ENCODE measurements around the gene PRKAG2.

PRKAG2 gene

DNA sequence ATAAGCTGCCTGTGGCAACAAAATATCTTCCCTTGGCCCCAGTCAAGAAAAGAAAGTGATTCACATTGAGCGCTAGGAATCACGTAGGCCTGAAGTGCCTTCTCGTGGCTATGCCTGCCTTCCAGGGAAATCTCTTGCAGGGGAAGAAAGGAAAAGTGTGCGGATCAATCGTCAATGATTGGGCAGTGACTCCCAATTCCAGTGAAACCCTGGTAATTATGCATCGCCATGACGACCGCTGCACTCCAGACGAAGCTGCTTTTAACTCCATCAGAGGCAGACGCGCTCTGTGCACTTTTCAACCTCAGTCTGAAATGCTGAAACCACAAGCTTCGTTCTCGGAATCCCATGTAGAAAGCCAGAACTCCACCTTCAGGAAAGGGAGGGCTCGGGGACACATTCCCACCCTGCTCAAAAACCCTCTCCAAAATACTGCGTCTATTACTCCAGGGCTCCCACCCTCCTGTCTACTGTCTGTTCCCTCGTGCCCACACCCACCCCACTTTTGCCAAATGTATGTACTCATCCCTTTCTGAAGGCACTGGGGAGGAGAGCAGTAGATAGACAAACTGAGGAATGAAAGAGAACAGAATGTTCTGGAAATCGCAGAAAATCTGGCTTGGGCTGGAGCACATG is 24.2 kb upstream of the PRKAG2 start:
- DNase-seq (ENCODE audit: low spot score), result no peak

- no peak for DNase-seq (ENCODE audit: low spot score)
Observed at GRCh38 chr7:151900591-151900985, 23.7 kb upstream of the PRKAG2 start.

DNA sequence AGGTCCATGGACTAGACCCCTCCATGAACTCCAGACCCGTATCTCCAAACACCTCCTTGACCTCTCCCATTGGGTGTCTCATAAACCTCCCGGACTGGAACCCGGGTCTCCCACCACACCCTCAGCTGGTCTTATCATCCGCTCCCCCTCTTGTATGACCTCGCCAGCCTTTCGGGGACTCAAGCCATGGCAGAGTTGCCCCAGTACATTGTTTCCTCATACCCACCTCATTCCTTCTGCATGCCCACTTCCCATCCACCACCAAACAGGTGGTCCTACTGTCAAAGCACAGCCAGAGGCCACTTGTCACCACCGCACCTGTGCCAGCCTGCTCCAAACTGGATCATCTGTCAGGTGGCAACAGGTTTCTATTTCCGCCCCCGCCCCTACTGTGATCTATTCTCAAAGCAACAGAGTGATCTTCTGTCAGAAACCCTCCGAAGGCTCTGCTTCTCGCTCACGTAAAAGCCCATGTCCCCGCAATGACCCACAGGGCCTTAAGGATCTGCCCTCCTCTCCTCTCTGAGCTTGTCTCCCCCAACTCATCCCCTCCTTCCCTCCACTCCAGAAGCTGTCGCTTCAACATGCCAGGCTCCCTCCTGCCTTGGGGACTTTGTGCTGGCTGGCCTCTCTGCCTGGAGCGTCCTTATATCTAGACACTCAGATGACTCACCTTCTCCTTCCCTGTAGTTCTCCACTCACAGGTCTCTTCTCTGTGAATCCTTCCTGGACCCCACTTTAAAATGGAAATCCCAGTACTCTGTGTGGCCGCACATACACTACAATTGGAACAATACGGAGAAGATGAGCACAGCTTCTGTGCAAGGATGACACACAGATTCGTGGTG is 22.8 kb upstream of the PRKAG2 start:
- DNase-seq (ENCODE audit: low spot score), result no peak

DNA sequence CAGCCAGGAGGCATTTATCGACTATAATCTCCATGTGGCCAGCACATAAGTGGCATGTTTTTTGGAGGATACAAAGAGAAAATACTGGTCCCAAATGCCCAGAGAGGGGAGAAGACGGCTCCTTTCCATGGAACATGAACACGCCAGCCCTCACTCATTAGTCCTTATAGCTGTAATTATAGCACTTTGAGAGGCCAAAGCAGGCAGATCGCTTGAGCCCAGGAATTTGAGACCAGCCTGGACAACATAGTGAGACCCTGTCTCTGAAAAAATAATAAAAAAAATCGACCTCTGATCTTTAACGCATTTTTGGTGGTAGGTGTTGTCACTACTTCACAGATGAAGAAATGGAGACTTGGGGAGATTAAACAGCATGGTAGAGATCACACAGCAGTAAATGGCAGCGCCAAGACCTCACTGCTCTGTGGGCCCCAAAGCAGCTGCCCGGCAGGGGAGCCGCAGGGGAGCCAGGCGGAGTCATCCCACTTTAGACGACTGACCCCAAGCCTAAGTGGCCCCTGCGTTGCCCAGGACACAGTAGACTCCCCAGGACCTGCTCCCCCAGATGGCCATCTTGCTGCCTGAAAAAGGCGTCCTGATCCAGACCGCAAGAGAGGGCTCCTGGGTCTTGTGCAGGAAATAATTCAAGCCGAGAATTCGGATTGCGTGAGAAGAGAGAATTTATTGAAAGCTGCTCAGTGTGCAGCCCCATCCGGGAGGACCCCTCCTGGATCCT is 21.2 kb upstream of the PRKAG2 start:
- no peak for DNase-seq (ENCODE audit: low spot score)

- no peak for DNase-seq (ENCODE audit: low spot score)
Observed at GRCh38 chr7:151897161-151897731, 20.3 kb upstream of the PRKAG2 start.

DNA sequence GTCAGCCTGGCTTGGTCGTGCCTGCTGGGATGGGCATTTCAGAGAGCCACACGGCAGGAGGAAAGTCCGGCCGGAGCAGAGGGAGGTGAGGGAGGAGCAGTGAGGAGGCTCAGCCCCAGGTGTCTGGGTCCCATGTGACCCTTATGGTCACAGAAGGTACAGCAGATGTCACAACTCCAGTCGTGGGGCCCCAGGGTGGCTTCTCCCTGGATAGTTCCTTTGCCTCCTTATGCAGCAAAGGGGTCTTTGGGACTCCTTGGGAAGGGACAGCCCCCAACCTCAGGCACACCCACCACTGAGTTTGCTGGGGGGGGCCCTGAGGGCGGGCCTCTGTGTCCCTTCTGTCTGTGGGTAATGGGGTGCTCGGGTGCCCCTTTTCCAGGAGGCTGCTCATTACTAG is 19.6 kb upstream of the PRKAG2 start:
- DNase-seq (ENCODE audit: low spot score), result no peak

GRCh38 chr7:151896086-151896485 is 19.2 kb upstream of the PRKAG2 start:
- no peak for DNase-seq (ENCODE audit: low spot score)

- DNase-seq (ENCODE audit: low spot score), result no peak
Observed at GRCh38 chr7:151895631-151896031, 18.7 kb upstream of the PRKAG2 start.

DNA sequence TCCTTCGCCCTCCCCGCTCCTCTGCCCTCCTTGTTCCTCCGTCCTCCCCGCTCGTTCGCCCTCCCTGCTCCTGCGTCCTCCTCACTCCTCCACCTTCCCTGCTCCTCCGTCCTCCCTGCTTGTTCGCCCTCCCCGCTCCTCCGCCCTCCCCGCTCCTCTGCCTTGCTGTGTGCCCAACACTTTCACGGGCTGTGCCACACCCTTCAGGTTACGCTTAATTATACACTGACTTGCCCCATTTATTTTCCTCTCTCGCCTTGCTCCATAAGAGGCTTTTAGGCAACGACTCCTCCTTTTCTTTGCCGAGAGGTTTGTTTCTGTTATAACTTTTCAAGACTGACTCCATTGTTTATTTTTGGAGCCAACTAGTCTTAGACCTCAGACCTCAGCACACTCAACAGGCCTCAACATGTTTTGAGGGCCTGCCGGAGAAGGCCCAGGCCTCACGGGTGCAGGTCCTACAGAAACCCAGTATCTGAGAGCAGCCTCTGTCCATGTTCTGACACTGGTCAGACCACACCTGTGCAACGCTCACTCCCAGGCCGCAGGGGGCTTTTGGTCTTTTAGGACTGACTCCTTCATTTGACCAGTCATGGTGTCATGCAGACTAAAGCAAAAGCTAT is 18.2 kb upstream of the PRKAG2 start:
- no peak for DNase-seq (ENCODE audit: low spot score)

DNA sequence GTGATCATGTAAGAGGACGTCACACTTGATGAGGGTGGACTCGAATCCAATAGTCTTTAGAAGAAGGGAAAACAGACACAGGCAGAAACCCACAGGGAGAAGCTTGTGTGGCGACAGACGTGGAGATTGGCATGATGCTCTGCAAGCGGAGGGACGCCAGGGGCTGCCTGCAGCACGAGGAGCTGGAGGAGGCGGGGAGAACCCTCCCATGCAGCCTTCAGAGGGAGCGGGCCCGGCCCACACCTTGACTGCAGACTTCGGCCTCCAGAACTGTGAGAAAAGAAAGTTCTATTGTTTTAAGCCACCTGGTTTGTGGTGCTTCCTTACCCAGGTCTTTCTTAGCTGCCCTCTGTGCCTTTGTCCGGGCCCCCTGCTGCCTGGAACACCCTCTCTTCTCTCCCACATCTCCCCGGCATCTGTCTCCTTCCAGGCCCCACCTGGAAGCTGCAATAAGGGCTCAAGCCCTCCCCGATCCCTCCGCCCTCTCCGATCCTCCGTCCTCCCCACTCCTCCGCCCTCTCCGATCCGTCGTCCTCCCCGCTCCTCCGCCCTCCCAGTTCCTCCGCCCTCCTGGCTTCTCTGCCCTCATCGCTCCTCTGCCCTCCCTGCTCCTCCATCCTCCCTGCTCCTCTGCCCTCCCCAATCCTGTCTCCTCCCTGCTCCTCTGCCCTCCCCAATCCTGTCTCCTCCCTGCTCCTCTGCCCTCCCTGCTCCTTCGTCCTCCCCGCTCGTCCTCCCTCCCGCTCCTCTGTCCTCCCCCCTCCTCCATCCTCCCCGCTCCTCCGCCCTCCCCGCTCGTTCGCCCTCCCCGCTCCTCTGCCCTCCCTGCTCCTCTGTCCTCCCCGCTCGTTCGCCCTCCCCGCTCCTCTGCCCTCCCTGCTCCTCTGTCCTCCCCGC is 17.4 kb upstream of the PRKAG2 start:
- no peak for DNase-seq (ENCODE audit: low spot score)

- no peak for DNase-seq (ENCODE audit: low spot score)
Observed at GRCh38 chr7:151893405-151893923, 16.5 kb upstream of the PRKAG2 start.

- no peak for DNase-seq (ENCODE audit: low spot score)
Observed at GRCh38 chr7:151891753-151892152, 14.8 kb upstream of the PRKAG2 start.

DNA sequence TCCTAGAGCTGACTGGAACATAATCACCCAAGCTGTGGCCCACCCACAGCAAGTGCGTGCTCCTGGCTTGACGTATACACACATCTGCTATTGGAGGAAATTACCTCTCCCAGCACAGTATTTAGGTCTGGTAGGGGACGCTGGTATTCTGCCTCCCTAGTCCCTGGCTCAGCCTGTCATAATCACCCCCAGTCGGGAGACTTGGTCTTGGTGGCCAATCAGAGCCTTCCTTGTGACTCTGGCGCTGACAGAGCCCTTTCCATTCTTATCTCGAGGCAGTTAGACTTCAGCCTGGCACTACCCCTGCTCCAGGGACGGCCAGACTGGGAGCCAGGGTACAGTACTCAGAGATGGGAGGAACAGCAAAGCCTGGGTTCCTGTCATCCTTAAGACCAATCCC is 14.3 kb upstream of the PRKAG2 start:
- no peak for DNase-seq (ENCODE audit: low spot score)

- no peak for DNase-seq (ENCODE audit: low spot score)
Observed at GRCh38 chr7:151890355-151891004, 13.6 kb upstream of the PRKAG2 start.

GRCh38 chr7:151889406-151890354 is 12.8 kb upstream of the PRKAG2 start:
- no peak for DNase-seq (ENCODE audit: low spot score)

DNA sequence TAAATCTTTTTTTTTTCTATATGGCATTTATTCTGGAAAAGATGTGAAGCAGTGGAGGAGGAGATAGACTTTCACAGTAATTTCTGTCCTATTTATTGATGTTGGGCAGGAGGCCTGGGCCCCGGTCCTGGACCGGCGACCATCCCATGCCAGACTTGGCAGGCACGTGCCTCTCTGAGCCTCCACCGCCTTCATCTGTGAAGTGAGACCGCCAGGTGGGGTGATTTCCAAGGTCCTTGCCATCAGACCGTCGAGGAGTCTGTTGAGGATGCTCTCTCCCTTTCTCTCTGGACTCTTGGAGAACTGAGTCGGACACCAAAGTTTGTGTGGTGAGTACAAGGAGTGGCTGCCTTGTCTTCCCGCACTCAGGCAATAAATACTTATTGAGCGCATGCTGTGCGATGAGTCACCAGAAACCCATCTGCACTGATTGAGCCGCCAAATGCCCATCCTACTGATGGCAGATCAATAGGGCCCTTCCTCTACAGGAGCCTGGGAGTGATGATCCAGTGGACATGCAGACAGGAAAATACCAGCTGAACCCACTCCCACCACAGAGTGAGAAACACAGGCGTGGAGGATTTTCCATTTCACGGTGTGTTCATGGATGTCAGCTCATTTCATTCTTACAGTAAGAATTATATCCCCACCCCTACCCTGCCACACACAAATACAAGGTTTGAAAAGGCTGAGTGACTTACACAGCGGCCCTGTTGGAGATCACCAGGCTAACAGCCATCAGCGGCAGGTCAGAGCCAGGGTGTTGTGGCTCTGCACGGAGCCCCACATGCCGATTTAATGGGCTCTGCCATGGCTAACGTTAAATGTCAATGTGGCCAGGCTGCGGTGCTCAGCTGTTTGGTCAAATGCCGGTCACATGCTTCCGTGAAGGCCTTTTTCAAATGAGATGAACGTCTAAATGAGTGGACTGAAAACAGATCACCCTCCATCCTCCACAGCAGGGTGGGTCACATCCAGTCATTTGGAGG is 11.5 kb upstream of the PRKAG2 start:
- DNase-seq (ENCODE audit: low spot score), result no peak

DNA sequence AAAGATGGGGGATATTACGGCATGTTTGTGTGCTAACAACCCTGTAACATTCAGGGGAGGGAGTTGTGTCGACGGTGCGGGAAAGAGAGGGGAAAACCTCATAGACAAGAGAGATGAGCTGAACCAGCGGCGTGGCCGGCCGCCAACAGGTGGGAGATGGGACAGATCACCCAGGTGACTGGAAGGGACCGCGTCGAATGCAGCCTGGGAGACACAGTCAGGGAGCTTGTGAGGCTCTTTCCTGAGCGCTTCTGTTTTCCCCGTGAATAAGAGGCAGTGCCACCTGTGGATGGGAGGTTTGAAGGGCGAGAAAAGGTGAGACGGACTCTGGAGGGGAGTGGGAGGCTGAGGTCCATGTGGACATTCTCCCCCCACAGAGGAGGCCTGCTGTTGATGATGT is 9.9 kb upstream of the PRKAG2 start:
- DNase-seq (ENCODE audit: low spot score), result no peak

DNA sequence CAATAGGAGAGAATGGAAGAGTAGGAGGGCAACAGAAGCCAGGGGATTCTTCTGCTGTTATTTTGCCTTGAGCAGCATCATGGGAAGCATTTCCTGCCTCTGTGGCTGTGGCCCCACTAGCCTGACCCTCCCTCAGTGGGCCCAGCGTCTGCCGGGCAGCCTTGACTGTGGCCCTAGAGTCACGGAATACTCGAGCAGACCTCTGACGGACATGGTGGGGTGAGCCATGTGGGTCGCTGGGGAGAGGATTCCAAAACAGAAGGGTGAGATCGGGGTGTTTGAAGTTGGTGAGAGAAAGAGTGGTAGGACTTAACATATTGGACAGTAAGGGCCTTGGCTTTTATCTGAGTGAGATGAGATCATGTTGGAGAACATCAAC is 8.3 kb upstream of the PRKAG2 start:
- no peak for DNase-seq (ENCODE audit: low spot score)

Measured in CD4-positive, alpha-beta T cell treated with Interleukin-6 at 100 ng/mL for 8 hours (primary cell).